Fibroblast of mammary gland (primary cell): ENCODE measurements around the gene ANO1.

Experiments used
- DNase-seq: peaks from one replicate; pipeline ENCODE4 v3.0.0-alpha.2; 2010; ENCODE audit warnings: low read depth
- H3K4me3 ChIP-seq: 2 replicates; pipeline ENCODE4 v1.5.1; 2011; ENCODE audit warnings: low read depth, mild to moderate bottlenecking, low read length, moderate library complexity; ENCODE audit not compliant: control insufficient read depth
- CTCF ChIP-seq: conservative IDR thresholded peaks from 2 replicates; pipeline ENCODE4 v1.5.1; 2011; ENCODE audit warnings: low read depth, low read length, inconsistent platforms; ENCODE audit not compliant: control insufficient read depth, insufficient read depth

ANO1 gene

DNA sequence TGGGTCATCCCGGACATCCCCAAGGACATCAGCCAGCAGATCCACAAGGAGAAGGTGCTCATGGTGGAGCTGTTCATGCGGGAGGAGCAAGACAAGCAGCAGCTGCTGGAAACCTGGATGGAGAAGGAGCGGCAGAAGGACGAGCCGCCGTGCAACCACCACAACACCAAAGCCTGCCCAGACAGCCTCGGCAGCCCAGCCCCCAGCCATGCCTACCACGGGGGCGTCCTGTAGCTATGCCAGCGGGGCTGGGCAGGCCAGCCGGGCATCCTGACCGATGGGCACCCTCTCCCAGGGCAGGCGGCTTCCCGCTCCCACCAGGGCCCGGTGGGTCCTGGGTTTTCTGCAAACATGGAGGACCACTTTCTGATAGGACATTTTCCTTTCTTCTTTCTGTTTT lies 109.7 kb downstream of the ANO1 start:
- no peak for DNase-seq
- no peak overlapping the region for H3K4me3 ChIP-seq
- TF ChIP-seq CTCF = no peak

GRCh38 chr11:70189622-70190021 lies 111.5 kb downstream of the ANO1 start:
- no peak overlapping the region for H3K4me3 ChIP-seq
- TF ChIP-seq CTCF = no peak
- no peak for DNase-seq

GRCh38 chr11:70191495-70192140 lies 113.5 kb downstream of the ANO1 start:
- peak; percentile 40 for DNase-seq
- TF ChIP-seq CTCF = peak; percentile 58
- H3K4me3 ChIP-seq = no peak overlapping the region

DNA sequence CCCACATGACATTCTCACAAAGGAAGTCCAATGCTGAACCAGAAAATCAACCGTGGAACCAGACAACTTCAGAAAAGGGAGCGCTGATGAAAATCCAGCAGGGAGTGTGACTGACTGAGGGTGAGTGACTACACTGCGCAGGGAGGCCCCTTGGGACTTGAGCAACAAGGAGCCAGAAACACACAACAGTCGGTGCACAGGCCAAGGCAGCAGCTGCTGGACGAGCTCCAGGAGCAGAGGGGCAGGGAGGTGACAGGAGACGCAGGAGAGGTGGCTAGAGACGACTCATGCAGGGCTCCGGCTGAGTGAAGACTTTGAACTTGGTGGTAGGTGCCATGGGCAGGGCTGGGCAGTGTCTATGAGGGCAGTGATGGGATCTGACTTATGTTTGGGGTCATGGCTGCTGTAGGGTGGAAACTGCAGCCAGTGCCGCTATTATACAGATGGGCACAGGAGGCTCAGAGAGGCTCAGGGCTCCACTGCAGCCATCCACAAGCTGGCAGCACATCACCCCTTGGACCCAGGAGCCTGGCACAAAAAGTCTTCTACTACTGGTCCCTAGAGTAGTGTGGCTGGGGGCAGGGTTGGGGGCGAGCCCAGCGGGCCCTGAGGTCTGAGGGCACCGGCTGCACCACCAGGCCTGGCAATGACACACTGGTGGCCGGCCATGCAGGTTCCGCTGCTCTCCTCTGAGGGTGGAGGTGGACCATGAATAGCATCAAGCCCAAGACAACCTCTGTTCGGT lies 114.7 kb downstream of the ANO1 start:
- H3K4me3 ChIP-seq = no peak overlapping the region
- DNase-seq = no peak
- no peak for TF ChIP-seq CTCF

DNA sequence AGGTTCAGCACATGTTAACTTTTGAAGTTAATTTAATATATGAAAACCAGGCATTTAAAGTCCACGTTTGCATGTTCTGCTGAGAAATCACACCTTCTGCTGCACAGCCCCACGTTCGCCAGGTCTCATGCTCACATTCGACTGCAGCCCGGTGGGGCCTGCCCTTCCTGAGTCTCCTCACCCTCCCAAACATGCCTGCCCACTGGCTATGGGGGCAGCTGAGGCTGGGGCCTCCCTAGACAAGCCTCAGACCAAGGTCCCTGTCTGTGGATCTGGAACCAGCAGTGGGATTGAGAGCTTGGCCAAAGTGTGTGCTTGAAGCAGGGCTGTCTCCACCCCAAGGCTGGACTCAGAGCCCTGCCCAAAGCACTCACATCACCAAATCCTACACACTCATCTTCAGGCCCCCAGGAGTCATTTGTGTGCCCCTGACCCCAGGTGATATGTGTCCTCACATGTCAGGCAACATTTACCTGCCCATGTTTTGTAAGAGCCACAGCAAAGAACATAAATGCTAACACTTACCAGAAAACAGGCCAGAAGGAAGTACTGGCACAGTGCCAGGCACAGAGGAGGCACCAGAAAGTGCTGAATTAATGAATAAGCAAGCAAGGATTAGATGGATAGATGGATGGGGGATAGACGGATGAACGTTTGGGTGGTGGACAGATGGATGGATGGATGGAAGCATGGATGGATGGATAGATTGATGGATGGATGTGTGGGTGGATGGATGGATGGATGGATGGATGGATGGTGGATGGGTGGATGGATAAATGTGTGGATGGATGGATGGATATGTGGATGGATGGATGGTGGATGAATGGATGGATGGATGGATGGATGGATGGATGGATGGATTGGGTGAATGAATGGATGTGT lies 115.5 kb downstream of the ANO1 start:
- no peak for DNase-seq

More for the DNA sequence above, 115.5 kb downstream of the ANO1 start:
- H3K4me3 ChIP-seq = no peak overlapping the region
- TF ChIP-seq CTCF = no peak
